ENCODE data around the gene SLC43A2. TPM values are rescaled to one million over a fixed set of nuclear protein-coding genes. Genes with fewer than 3 reads are reported as not detected.

The SLC43A2 gene
- total and polyA plus RNA-seq, 2 of the 13 experiments (the other 11 are each of a cell fraction or from before 2014, with no cell fraction given), result 7.3 to 20.0 TPM

DNA sequence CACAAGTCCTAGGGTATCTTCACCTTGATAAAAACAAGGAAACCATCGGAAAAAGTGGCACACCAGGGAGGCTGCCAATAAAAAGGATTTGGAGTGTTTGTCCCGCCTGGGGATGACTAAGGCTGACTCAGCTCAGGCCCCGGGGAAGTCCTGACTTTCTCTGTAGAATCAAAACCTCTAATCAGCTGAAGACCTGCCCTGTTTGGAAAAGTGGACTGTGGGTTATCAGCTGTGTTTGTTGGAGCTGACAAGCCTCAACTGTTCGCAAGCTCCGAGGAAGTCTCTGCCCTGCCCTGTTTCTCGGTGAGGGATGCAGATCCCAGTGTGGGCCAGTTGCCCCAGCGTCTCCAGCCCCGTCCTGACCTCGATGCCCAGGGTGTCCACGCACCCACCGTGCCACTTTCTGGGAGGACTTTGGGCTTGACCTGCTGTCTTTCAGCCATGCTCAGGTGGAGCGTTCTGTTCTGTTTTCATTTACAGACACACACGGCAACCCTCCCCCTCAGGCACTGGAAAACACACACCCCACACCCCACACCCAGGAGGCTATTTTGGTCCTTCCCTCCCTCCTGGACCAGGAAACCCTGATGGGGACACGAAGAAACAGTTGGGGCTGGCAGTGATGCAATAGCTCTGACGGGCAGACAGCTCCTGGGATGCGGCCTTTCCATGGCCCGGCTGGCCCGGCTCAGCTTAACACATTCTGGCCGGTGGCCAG, 38.4 kb downstream of the SLC43A2 start (continued):
- TF ChIP-seq ZBTB7A (CRISPR knock-in tag; IDR thresholded peaks at IDR 0.05) (peak; percentile 40; the same call in 1 of the 2 replicates), LCORL (IDR thresholded peaks at IDR 0.05) (no peak), LCORL (CRISPR knock-in tag; IDR thresholded peaks at IDR 0.05) (peak; percentile 70; the same call in 1 of the 2 replicates), ETV5 (CRISPR knock-in tag; IDR thresholded peaks at IDR 0.05; ENCODE audit: borderline replicate concordance) (no peak; the same call in 1 of the 2 replicates), NFATC3 (CRISPR knock-in tag; IDR thresholded peaks at IDR 0.05) (0 out of 2 replicates have a peak, but pooled peaks have one; percentile 11), ZNF430 (CRISPR knock-in tag; IDR thresholded peaks at IDR 0.05) (peak; percentile 76; the same call in 1 of the 2 replicates), JUN (CRISPR knock-in tag; IDR thresholded peaks at IDR 0.05) (peak; percentile 66), ZNF670 (CRISPR knock-in tag; IDR thresholded peaks at IDR 0.05; ENCODE audit: borderline replicate concordance) (peak; percentile 66; the same call in 1 of the 2 replicates), ZNF547 (CRISPR knock-in tag; IDR thresholded peaks at IDR 0.05) (peak; percentile 73; the same call in 1 of the 2 replicates), ELF3 (CRISPR knock-in tag; IDR thresholded peaks at IDR 0.05) (peak; percentile 55), SOX5 (CRISPR knock-in tag; IDR thresholded peaks at IDR 0.05; ENCODE audit: borderline replicate concordance) (peak; percentile 50; the same call in 1 of the 2 replicates), MAFG (CRISPR knock-in tag; IDR thresholded peaks at IDR 0.05) (peak; percentile 89), KDM5B (CRISPR knock-in tag; IDR thresholded peaks at IDR 0.05; ENCODE audit: borderline replicate concordance) (0 out of 2 replicates have a peak, but pooled peaks have one; percentile 11), ZBTB7B (CRISPR knock-in tag; IDR thresholded peaks at IDR 0.05) (peak; percentile 18; the same call in 1 of the 2 replicates), TGIF2 (CRISPR knock-in tag; IDR thresholded peaks at IDR 0.05) (peak; percentile 67; the same call in 1 of the 2 replicates)
- TF ChIP-seq, protein P1, sequence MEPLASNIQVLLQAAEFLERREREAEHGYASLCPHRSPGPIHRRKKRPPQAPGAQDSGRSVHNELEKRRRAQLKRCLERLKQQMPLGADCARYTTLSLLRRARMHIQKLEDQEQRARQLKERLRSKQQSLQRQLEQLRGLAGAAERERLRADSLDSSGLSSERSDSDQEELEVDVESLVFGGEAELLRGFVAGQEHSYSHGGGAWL (CRISPR knock-in tag; IDR thresholded peaks at IDR 0.05), result 0 out of 2 replicates have a peak, but pooled peaks have one; percentile 37
- TF ChIP-seq, protein P2, sequence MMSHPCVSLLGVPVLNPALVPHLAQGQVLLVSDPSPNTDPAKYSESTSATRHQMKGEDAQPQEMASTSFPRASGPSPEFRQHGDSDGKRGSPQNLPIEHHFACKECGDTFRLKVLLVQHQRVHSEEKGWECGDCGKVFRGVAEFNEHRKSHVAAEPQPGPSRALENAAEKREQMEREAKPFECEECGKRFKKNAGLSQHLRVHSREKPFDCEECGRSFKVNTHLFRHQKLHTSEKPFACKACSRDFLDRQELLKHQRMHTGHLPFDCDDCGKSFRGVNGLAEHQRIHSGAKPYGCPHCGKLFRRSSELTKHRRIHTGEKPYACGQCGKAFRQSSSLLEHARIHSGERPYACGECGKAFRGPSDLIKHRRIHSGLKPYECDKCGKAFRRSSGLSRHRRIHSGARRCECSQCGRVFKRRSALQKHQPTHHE (CRISPR knock-in tag; IDR thresholded peaks at IDR 0.05; ENCODE audit: borderline replicate concordance), result no peak
- TF ChIP-seq, protein P3, sequence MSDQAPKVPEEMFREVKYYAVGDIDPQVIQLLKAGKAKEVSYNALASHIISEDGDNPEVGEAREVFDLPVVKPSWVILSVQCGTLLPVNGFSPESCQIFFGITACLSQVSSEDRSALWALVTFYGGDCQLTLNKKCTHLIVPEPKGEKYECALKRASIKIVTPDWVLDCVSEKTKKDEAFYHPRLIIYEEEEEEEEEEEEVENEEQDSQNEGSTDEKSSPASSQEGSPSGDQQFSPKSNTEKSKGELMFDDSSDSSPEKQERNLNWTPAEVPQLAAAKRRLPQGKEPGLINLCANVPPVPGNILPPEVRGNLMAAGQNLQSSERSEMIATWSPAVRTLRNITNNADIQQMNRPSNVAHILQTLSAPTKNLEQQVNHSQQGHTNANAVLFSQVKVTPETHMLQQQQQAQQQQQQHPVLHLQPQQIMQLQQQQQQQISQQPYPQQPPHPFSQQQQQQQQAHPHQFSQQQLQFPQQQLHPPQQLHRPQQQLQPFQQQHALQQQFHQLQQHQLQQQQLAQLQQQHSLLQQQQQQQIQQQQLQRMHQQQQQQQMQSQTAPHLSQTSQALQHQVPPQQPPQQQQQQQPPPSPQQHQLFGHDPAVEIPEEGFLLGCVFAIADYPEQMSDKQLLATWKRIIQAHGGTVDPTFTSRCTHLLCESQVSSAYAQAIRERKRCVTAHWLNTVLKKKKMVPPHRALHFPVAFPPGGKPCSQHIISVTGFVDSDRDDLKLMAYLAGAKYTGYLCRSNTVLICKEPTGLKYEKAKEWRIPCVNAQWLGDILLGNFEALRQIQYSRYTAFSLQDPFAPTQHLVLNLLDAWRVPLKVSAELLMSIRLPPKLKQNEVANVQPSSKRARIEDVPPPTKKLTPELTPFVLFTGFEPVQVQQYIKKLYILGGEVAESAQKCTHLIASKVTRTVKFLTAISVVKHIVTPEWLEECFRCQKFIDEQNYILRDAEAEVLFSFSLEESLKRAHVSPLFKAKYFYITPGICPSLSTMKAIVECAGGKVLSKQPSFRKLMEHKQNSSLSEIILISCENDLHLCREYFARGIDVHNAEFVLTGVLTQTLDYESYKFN (CRISPR knock-in tag; conservative IDR thresholded peaks at IDR 0.05), result peak; percentile 58; the same call in 1 of the 2 replicates
- TF ChIP-seq, protein P4, sequence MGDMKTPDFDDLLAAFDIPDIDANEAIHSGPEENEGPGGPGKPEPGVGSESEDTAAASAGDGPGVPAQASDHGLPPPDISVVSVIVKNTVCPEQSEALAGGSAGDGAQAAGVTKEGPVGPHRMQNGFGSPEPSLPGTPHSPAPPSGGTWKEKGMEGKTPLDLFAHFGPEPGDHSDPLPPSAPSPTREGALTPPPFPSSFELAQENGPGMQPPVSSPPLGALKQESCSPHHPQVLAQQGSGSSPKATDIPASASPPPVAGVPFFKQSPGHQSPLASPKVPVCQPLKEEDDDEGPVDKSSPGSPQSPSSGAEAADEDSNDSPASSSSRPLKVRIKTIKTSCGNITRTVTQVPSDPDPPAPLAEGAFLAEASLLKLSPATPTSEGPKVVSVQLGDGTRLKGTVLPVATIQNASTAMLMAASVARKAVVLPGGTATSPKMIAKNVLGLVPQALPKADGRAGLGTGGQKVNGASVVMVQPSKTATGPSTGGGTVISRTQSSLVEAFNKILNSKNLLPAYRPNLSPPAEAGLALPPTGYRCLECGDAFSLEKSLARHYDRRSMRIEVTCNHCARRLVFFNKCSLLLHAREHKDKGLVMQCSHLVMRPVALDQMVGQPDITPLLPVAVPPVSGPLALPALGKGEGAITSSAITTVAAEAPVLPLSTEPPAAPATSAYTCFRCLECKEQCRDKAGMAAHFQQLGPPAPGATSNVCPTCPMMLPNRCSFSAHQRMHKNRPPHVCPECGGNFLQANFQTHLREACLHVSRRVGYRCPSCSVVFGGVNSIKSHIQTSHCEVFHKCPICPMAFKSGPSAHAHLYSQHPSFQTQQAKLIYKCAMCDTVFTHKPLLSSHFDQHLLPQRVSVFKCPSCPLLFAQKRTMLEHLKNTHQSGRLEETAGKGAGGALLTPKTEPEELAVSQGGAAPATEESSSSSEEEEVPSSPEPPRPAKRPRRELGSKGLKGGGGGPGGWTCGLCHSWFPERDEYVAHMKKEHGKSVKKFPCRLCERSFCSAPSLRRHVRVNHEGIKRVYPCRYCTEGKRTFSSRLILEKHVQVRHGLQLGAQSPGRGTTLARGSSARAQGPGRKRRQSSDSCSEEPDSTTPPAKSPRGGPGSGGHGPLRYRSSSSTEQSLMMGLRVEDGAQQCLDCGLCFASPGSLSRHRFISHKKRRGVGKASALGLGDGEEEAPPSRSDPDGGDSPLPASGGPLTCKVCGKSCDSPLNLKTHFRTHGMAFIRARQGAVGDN (CRISPR knock-in tag; IDR thresholded peaks at IDR 0.05), result peak; percentile 92

Measured in HepG2 (cell line).